Osteoblast (primary cell): ENCODE results near the gene TMEM161A. TPM values are rescaled to one million over a fixed set of nuclear protein-coding genes. Genes with fewer than 3 reads are reported as not detected.

ENCODE experiments used
- DNase-seq: peaks from one replicate; pipeline ENCODE4 v3.0.0; 2011; ENCODE audit warnings: low spot score, mixed read lengths; ENCODE audit not compliant: insufficient read length; ENCODE audit errors: missing footprints
- H2AFZ ChIP-seq: 2 replicates; pipeline ENCODE4 v1.6.0; 2011; ENCODE audit warnings: mild to moderate bottlenecking, low read length
- H3K27ac ChIP-seq: 2 replicates; pipeline ENCODE4 v1.5.1; 2011; ENCODE audit warnings: mild to moderate bottlenecking, low read depth, low read length, moderate library complexity
- H3K27me3 ChIP-seq: 2 replicates; pipeline ENCODE4 v1.6.0; 2012; ENCODE audit warnings: mild to moderate bottlenecking, control low read depth, inconsistent platforms, low read length, moderate library complexity; ENCODE audit not compliant: insufficient read depth
- H3K36me3 ChIP-seq: 2 replicates; pipeline ENCODE4 v1.5.1; 2011; ENCODE audit warnings: mild to moderate bottlenecking, low read length, control low read depth, moderate library complexity; ENCODE audit not compliant: insufficient read depth
- H3K4me1 ChIP-seq: 2 replicates; pipeline ENCODE4 v1.5.1; 2011; ENCODE audit warnings: mild to moderate bottlenecking, low read length, control low read depth, moderate library complexity; ENCODE audit not compliant: insufficient read depth
- H3K4me2 ChIP-seq: 2 replicates; pipeline ENCODE4 v1.6.0; 2011; ENCODE audit warnings: mild to moderate bottlenecking, low read length; ENCODE audit not compliant: insufficient read depth
- H3K4me3 ChIP-seq: fragments of 200-600 bp; sonication (generic); 3 replicates; pipeline ENCODE4 v1.5.1; 2012; ENCODE audit warnings: mild to moderate bottlenecking, low read length, inconsistent platforms; ENCODE audit not compliant: insufficient read depth
- H3K79me2 ChIP-seq: 2 replicates; pipeline ENCODE4 v1.6.0; 2012; ENCODE audit warnings: mild to moderate bottlenecking, low read length, control low read depth, inconsistent platforms; ENCODE audit not compliant: insufficient read depth
- H3K9me3 ChIP-seq: 2 replicates; pipeline ENCODE4 v1.5.1; 2011; ENCODE audit warnings: low read depth, low read length, control low read depth
- H4K20me1 ChIP-seq: 2 replicates; pipeline ENCODE4 v1.6.0; 2012; ENCODE audit warnings: mild to moderate bottlenecking, low read length, control low read depth; ENCODE audit not compliant: insufficient read depth
- CTCF ChIP-seq: IDR thresholded peaks from 2 replicates; pipeline ENCODE4 v1.5.1; 2011; ENCODE audit warnings: mild to moderate bottlenecking, low read depth, low read length, moderate library complexity; ENCODE audit errors: extremely low read depth
- total RNA-seq: library from RNA; depleted of rRNA; stranded (reverse); fragments of >200 nt; gene quantifications from 2 replicates; pipeline ENCODE4 v1.2.3, GENCODE V29; 2012

Gene TMEM161A
- total RNA-seq, 1 donor, result 13.8 TPM

DNA sequence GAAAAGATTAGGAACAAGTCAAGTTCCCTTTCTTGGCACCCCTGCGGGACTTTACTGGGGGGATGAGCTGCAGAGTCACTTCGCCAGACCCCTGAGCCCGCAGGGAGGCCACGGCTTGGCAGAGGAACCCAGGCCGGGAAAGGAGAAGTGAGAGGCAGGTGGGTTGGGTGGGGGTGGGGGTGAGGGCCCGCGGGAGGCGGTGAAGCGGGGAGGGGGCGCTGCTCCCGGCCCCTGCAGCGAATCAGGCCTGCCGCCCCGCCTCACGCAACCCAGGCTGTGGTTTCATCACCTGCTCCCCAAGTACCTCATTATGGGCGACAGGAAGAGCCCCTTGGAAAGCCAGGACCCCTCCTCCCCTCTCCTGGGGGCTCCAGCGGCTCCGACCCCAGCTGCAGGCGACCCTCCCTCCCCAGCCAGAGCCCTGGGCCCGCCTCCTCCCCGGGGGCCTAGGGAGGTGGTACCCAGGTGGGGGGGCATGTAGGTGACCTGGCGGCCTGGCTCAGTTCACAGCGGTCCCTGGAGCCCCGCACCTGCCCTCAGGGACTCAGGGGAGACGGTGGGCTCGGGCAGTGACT lies 22.3 kb upstream of the TMEM161A start:
- Histone ChIP-seq H3K27me3 (no peaks in the 10 kb centered on the region), H3K4me1 (no peaks in the 10 kb centered on the region), H3K9me3 (no peaks in the 10 kb centered on the region), H3K79me2 (no peaks in the 10 kb centered on the region), H3K4me2 (no peak overlapping the region), H3K36me3 (no peaks in the 10 kb centered on the region), H2AFZ (no peak overlapping the region), H3K27ac (no peak overlapping the region), H4K20me1 (no peaks in the 10 kb centered on the region), H3K4me3 (no peak overlapping the region)
- DNase-seq, result peak; percentile 35
- TF ChIP-seq CTCF, result no peak

GRCh38 chr19:19159534-19159933 lies 21.3 kb upstream of the TMEM161A start:
- Histone ChIP-seq H3K4me2 (no peak overlapping the region), H2AFZ (no peak overlapping the region), H3K4me1 (no peaks in the 10 kb centered on the region), H3K9me3 (no peaks in the 10 kb centered on the region), H3K4me3 (no peak overlapping the region), H3K27me3 (no peaks in the 10 kb centered on the region), H3K36me3 (no peaks in the 10 kb centered on the region), H4K20me1 (no peaks in the 10 kb centered on the region), H3K27ac (no peak overlapping the region), H3K79me2 (no peaks in the 10 kb centered on the region)
- TF ChIP-seq CTCF, result no peak
- DNase-seq, result no peak

DNA sequence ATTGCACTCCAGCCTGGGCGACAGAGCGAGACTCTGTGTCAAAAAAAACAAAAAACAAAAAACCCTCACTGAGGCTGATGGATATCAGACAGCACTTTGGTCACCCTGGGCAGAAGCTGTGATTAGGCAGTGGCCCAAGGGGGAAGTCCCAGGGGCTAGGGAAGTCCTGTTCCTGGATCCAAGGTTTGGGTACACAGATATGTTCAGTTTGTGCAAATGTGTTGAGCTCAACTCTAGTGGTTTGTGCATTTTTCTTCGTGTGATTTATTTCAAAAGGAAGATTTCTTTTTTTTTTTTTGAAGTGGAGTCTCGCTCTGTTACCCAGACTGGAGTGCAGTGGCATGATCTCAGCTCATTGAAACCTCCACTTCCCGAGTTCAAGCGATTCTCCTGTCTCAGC lies 19.5 kb upstream of the TMEM161A start:
- no peak for DNase-seq
- H3K9me3 ChIP-seq, result no peaks in the 10 kb centered on the region
- no peak overlapping the region for H3K4me2 ChIP-seq
- H3K27me3 ChIP-seq, result no peaks in the 10 kb centered on the region
- H3K27ac ChIP-seq, result no peak overlapping the region
- H3K79me2 ChIP-seq, result no peaks in the 10 kb centered on the region
- no peak overlapping the region for H2AFZ ChIP-seq
- H3K4me3 ChIP-seq, result no peak overlapping the region
- H3K36me3 ChIP-seq, result no peaks in the 10 kb centered on the region
- H3K4me1 ChIP-seq, result no peaks in the 10 kb centered on the region
- no peak for TF ChIP-seq CTCF
- H4K20me1 ChIP-seq, result no peaks in the 10 kb centered on the region

GRCh38 chr19:19155495-19156219 lies 17.4 kb upstream of the TMEM161A start:
- no peak overlapping the region for H3K27ac ChIP-seq
- no peaks in the 10 kb centered on the region for H3K79me2 ChIP-seq
- H3K27me3 ChIP-seq, result no peaks in the 10 kb centered on the region
- no peaks in the 10 kb centered on the region for H3K9me3 ChIP-seq
- no peaks in the 10 kb centered on the region for H3K36me3 ChIP-seq
- no peak for DNase-seq
- no peak for TF ChIP-seq CTCF
- no peak overlapping the region for H3K4me3 ChIP-seq
- no peak overlapping the region for H3K4me2 ChIP-seq
- H3K4me1 ChIP-seq, result no peaks in the 10 kb centered on the region
- H2AFZ ChIP-seq, result no peak overlapping the region
- no peaks in the 10 kb centered on the region for H4K20me1 ChIP-seq
